Right lobe of liver (tissue), 6 donors: ENCODE results near the gene UACA. TPM values are rescaled to one million over a fixed set of nuclear protein-coding genes. Genes with fewer than 3 reads are reported as not detected.

Experiments used
- ATAC-seq, 4 donors: fragments of 200-7000 bp; cut with Tn5 transposase; one replicate each; pipeline ENCODE4 v1.9.1; 2020; ENCODE audit warnings: mild to moderate bottlenecking in 4 of 4, moderate library complexity in 4 of 4
- DNase-seq, 3 donors: peaks; one replicate each; pipeline ENCODE4 v3.0.0-alpha.2; 2020
- H3K27ac ChIP-seq, 3 donors: fragments of 200-600 bp; one replicate each; pipeline ENCODE4 v1.8.0; 2022
- H3K27me3 ChIP-seq, 2 donors: fragments of 200-600 bp; one replicate each; pipeline ENCODE4 v1.8.0; 2022
- H3K36me3 ChIP-seq, 4 donors: fragments of 200-600 bp; sonication (generic) in 1 of 4; one replicate each; pipeline versions ENCODE4 v1.5.1 to v1.8.0; 2017 to 2022; ENCODE audit warnings: control low read depth in 1 of 4
- H3K4me1 ChIP-seq, 4 donors: fragments of 200-600 bp; sonication (generic) in 1 of 4; one replicate each; pipeline versions ENCODE4 v1.5.1 to v1.8.0; 2017 to 2022; ENCODE audit warnings: control low read depth in 1 of 4
- H3K4me3 ChIP-seq, 3 donors: fragments of 200-600 bp; one replicate each; pipeline ENCODE4 v1.8.0; 2022
- H3K9me3 ChIP-seq, 4 donors: fragments of 200-600 bp; sonication (generic) in 1 of 4; one replicate each; pipeline versions ENCODE4 v1.5.1 to v1.8.0; 2017 to 2022; ENCODE audit warnings: control low read depth in 1 of 4
- POLR2A ChIP-seq: fragments of 450-650 bp; IDR thresholded peaks from one replicate; pipeline ENCODE4 v1.6.1; 2017; ENCODE audit warnings: antibody characterized with exemption, mild to moderate bottlenecking
- WGBS: methylation state at CpG from one replicate; pipeline ENCODE4 v1.1.6; 2018; ENCODE audit warnings: low coverage, low lambda C conversion rate; ENCODE audit not compliant: insufficient coverage; ENCODE audit errors: missing lambda C conversion rate; 5-methylcytosine and 5-hydroxymethylcytosine counted together
- intact Hi-C, 2 donors: fragments of 100-400 bp; cut with DNase I; formaldehyde crosslinking; loops; one replicate each; pipeline versions ENCODE4 v1.11.2 to v1.14.1; 2022
- total RNA-seq, 6 experiments: library from RNA; depleted of rRNA in 2 of 6; stranded (reverse); fragments of >200 nt in 2 of 6; fragmentation: NEBNext Ultra II Directional in 3 of 6; extraction: Animal tissue kit (Norgen Biotek cat#: 25700) in 3 of 6; gene quantifications; one replicate each; pipeline versions ENCODE4 v1.1.0 to v1.2.4, GENCODE V29; 2016 to 2023
- TF ChIP-seq, protein P1 (sequence below), 4 donors: fragments of 200-600 bp in 3 of 4; fragments of 450-650 bp in 1 of 4; IDR thresholded peaks; one replicate each; pipeline versions ENCODE4 v1.5.1 to v1.8.0; 2016 to 2022; ENCODE audit warnings: antibody characterized with exemption in 4 of 4, mild to moderate bottlenecking in 2 of 4
- donor health status: DM: no; HTN: yes; CAD: no.
- donor health status: DM: no; HTN: no; CAD: no.
- donor health status: DM: no; HTN: no; CAD: no.
- donor health status: DM: no; HTN: yes; CAD: no.
- donor health status: DM: no; HTN: yes; CAD: no.

UACA gene
- total RNA-seq, 6 experiments from 2014 or later, result 10.1 to 22.3 (median 14.4) TPM

DNA sequence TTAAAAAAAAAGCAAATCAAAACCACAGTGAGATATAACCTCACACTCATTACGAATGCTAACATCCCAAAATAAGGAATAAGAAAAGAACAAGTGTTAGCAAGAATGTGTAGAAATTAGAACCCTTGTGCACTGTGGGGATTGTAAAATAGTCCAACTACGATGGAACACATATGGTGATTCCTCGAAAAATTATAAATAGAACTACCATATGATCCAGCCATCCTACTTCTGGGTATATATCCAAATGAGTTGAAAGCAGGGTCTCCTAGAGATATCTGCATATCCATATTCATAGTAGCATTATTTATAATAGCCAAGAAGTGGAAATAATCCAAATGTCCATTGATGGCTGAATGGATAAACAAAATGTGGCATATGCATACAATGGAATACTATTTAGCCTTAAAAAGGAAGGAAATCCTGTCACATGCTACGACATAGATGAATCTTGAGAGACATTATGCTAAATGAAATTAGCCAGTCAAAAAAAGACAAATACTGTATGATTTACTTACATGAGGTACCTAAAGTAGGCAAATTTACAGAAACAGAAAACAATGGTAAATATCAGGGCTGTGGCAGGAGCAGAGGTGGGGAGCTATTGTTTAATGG, 55.6 kb downstream of the UACA start:
- 96% methylated on average over 4 of the region's 4 CpGs for WGBS
- Histone ChIP-seq H3K27me3 (no peaks in the 10 kb centered on the region), H3K4me3 (no peak overlapping the region), H3K36me3 (no peaks in the 10 kb centered on the region), H3K4me1 (peaks cover 0 to 9% (median 0%) of the 10 kb centered on the region in 4 donors), H3K9me3 (no peaks in the 10 kb centered on the region), H3K27ac (no peak overlapping the region)
- intact Hi-C loops, result no loop called here
- DNase-seq (no peak), ATAC-seq (no peak)
- no peak for TF ChIP-seq POLR2A

DNA sequence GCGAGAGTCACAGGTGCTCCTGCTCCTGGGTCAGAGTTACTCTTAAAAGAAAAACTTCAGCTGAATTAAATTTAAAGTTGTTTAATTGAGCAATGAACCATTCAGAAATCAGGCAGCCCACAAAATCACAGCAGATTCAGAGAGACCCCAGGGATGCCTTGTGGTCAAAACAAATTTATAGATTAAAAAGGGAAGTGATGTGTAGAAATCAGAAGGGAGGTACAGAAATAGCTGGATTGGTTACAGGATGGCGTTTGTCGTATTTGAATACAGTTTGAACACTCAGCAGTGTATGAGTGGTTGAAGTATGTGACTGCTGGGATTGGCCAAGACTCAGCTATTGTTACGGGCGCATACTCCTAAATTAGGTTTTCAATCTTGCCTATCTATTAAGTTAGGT, 58.6 kb downstream of the UACA start:
- 79% methylated on average over 5 of the region's 5 CpGs for WGBS
- no peak for DNase-seq
- no peaks in the 10 kb centered on the region for H3K36me3 ChIP-seq
- intact Hi-C loops, result no loop called here
- H3K27me3 ChIP-seq, result no peaks in the 10 kb centered on the region
- no peak overlapping the region for H3K4me3 ChIP-seq
- H3K27ac ChIP-seq, result no peak overlapping the region
- TF ChIP-seq POLR2A, result no peak
- TF ChIP-seq, protein P1, sequence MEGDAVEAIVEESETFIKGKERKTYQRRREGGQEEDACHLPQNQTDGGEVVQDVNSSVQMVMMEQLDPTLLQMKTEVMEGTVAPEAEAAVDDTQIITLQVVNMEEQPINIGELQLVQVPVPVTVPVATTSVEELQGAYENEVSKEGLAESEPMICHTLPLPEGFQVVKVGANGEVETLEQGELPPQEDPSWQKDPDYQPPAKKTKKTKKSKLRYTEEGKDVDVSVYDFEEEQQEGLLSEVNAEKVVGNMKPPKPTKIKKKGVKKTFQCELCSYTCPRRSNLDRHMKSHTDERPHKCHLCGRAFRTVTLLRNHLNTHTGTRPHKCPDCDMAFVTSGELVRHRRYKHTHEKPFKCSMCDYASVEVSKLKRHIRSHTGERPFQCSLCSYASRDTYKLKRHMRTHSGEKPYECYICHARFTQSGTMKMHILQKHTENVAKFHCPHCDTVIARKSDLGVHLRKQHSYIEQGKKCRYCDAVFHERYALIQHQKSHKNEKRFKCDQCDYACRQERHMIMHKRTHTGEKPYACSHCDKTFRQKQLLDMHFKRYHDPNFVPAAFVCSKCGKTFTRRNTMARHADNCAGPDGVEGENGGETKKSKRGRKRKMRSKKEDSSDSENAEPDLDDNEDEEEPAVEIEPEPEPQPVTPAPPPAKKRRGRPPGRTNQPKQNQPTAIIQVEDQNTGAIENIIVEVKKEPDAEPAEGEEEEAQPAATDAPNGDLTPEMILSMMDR (IDR thresholded peaks at IDR 0.05), result no peak
- no peaks in the 10 kb centered on the region for H3K9me3 ChIP-seq
- H3K4me1 ChIP-seq, result peaks cover 0 to 9% (median 0%) of the 10 kb centered on the region in 4 donors
- ATAC-seq, result no peak

DNA sequence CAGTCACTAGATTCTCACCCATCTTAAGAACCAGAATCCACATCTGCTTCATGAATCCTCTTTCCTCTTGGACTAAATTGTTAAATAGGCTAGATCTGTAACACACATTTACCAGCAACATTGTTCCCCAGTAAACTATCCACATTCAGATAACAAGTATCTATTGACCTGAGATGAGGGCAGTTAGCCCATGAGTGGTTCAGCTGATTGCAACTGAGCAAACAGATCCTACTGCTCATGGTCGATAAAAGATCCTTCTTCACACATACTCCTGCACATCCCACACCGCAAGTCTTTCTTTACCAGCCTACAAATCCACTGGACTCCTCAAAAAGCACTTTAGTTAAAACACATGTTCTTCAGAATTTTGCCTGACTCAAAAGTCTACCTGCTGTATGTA, 59.2 kb downstream of the UACA start:
- H3K4me1 ChIP-seq, result peaks cover 0 to 9% (median 0%) of the 10 kb centered on the region in 4 donors
- no peak overlapping the region for H3K27ac ChIP-seq
- 22% methylated on average over 2 of the region's 2 CpGs for WGBS
- H3K36me3 ChIP-seq, result no peaks in the 10 kb centered on the region
- no peaks in the 10 kb centered on the region for H3K27me3 ChIP-seq
- H3K9me3 ChIP-seq, result no peaks in the 10 kb centered on the region
- no peak overlapping the region for H3K4me3 ChIP-seq
- intact Hi-C loops, result no loop called here
- DNase-seq (no peak), ATAC-seq (peak; percentile 83 to 91 (median 86))
- TF ChIP-seq, protein P1 (IDR thresholded peaks at IDR 0.05), result no peak
- TF ChIP-seq POLR2A, result no peak

DNA sequence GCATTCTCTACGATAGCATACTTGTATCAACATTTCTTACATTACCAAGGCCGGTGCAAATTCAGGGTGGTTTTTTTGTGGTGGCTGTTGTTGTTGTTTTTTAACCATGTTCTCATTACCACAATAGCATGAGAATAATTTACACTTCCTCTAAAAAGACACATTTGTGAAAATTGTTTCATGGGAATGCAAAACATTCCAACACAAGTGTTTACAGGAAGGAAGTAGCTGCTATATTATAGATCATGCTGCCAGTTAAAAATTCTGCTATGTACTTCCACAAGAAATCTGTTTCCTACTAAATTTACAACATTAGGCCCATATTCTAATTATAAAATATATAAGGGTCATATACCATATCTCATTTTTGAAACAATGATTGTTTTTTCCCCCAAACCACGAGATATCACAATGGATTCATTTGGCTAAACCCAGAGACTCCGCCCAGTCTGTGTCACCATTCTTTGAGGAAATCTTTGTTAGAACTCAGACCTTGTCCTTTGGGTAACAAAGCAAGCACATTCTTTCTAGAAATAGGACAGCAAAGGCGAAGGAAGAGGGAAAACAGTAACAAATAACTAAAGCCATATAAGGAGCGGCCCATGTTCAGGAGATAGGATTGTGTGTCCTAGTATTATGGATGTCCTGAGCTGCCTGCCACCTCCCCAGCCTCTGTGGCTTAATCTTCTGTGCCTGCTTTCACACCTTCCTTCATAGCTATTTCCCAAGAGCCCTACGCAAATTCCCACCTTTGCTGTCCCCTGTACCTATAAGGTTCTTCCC, 60.1 kb downstream of the UACA start:
- H3K9me3 ChIP-seq, result no peaks in the 10 kb centered on the region
- no peaks in the 10 kb centered on the region for H3K36me3 ChIP-seq
- 74% methylated on average over 7 of the region's 7 CpGs for WGBS
- peaks cover 0 to 9% (median 0%) of the 10 kb centered on the region in 4 donors for H3K4me1 ChIP-seq
- TF ChIP-seq POLR2A, result no peak
- TF ChIP-seq, protein P1 (IDR thresholded peaks at IDR 0.05), result no peak
- no peak overlapping the region for H3K4me3 ChIP-seq
- intact Hi-C loops, result no loop called here
- H3K27me3 ChIP-seq, result no peaks in the 10 kb centered on the region
- peak overlapping the region; percentile 21 to 26 (median 25) for H3K27ac ChIP-seq
- ATAC-seq, result peak in 3 of 4 donors; percentile 23 to 58 (median 34)
- no peak for DNase-seq

DNA sequence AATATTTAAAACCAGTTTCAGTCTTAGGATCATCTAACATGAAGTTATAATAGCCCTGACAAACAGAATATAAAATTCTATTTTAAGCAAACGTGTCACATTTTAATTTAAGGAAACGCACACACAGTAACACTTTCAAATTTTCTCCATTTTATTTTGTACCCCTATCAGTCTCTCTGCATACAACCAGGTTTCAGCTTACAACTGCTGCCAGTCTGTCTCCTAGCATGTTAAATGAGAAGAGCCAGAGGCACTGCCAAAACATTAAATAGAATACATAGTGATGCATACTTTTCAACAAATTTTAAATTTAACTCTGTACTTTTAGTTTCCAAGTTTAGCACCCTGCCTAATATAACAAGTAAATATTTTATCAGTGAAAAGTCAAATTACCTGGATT, 60.8 kb downstream of the UACA start:
- intact Hi-C loops, result no loop called here
- DNase-seq, result no peak
- Histone ChIP-seq H3K4me1 (peaks cover 0 to 9% (median 2%) of the 10 kb centered on the region in 4 donors), H3K36me3 (no peaks in the 10 kb centered on the region), H3K4me3 (no peak overlapping the region), H3K9me3 (no peaks in the 10 kb centered on the region), H3K27me3 (no peaks in the 10 kb centered on the region), H3K27ac (peak overlapping the region; percentile 21 to 26 (median 25))
- TF ChIP-seq, protein P1 (IDR thresholded peaks at IDR 0.05), result no peak
- no peak for TF ChIP-seq POLR2A
- WGBS, result 65% methylated on average over 2 of the region's 2 CpGs
- no peak for ATAC-seq
